IPS DF 6.9 (cell line): ENCODE data around the gene PGP.

Experiments
- DNase-seq: peaks from one replicate; pipeline ENCODE4 v3.0.0-alpha.2; 2013; ENCODE audit warnings: low read depth, low spot score
- H3K27ac ChIP-seq: one replicate; pipeline ENCODE4 v1.5.1; 2013; ENCODE audit warnings: low read length, control low read depth
- H3K27me3 ChIP-seq: 2 replicates; pipeline ENCODE4 v1.6.1; 2013; ENCODE audit warnings: mild to moderate bottlenecking, low read length; ENCODE audit not compliant: control insufficient read depth, insufficient read depth
- H3K36me3 ChIP-seq: 2 replicates; pipeline ENCODE4 v1.6.1; 2013; ENCODE audit warnings: low read length; ENCODE audit not compliant: control insufficient read depth, insufficient read depth
- H3K4me1 ChIP-seq: 2 replicates; pipeline ENCODE4 v1.6.1; 2013; ENCODE audit warnings: low read length; ENCODE audit not compliant: control insufficient read depth, insufficient read depth
- H3K4me3 ChIP-seq: 2 replicates; pipeline ENCODE4 v1.5.1; 2013; ENCODE audit warnings: mild to moderate bottlenecking, low read length
- H3K9me3 ChIP-seq: 2 replicates; pipeline ENCODE4 v1.6.1; 2013; ENCODE audit warnings: low read length, inconsistent platforms; ENCODE audit not compliant: control insufficient read depth, insufficient read depth
- WGBS: extraction: QIAGEN DNeasy Blood & Tissue Kit; methylation state at CpG from one replicate; pipeline ENCODE4 v1.1.7; 2013; ENCODE audit warnings: mixed read lengths, missing lambda C conversion rate; ENCODE audit not compliant: insufficient read length, insufficient coverage; 5-methylcytosine and 5-hydroxymethylcytosine counted together

The PGP gene

GRCh38 chr16:2175454-2175853 is 39.2 kb downstream of the PGP start:
- Histone ChIP-seq H3K27me3 (no peaks in the 10 kb centered on the region), H3K27ac (no peak overlapping the region), H3K4me3 (no peak overlapping the region), H3K4me1 (peaks cover 2% of the 10 kb centered on the region; the same call in 1 of the 2 replicates), H3K9me3 (no peaks in the 10 kb centered on the region), H3K36me3 (peaks cover 59% of the 10 kb centered on the region)
- DNase-seq = no peak
- no CpG with 5 or more reads among the region's 10 CpGs for WGBS

GRCh38 chr16:2174396-2175131 is 40.1 kb downstream of the PGP start:
- Histone ChIP-seq H3K27me3 (no peaks in the 10 kb centered on the region), H3K27ac (no peak overlapping the region), H3K4me3 (no peak overlapping the region), H3K4me1 (peaks cover 2% of the 10 kb centered on the region; the same call in 1 of the 2 replicates), H3K9me3 (no peaks in the 10 kb centered on the region), H3K36me3 (peaks cover 68% of the 10 kb centered on the region)
- no CpG with 5 or more reads among the region's 21 CpGs for WGBS
- no peak for DNase-seq

GRCh38 chr16:2173916-2174315 is 40.7 kb downstream of the PGP start:
- Histone ChIP-seq H3K4me1 (no peaks in the 10 kb centered on the region; the same call in 1 of the 2 replicates), H3K4me3 (no peak overlapping the region), H3K9me3 (no peaks in the 10 kb centered on the region), H3K27ac (no peak overlapping the region), H3K27me3 (no peaks in the 10 kb centered on the region), H3K36me3 (peaks cover 71% of the 10 kb centered on the region)
- no peak for DNase-seq
- no CpG with 5 or more reads among the region's 4 CpGs for WGBS

DNA sequence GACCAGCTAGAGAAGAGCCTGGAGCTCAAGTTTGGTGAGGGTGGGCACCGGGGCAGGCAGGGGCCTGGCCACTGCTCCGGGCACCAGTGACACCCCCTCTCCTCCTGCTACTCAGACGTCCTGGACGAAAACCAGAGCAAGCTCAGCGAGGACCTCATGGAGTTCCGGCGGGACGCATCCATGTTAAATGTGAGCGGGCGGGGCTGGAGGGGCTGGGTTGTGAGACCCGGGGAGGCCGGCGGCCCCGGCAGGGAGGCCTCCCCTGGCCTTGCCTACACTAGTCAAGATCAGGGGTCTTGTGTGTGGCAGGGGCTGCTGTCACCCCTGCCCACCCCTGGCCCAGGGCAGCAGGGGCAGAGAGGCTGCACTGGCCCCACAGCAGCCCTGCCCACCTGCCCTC is 41.3 kb downstream of the PGP start:
- no peaks in the 10 kb centered on the region for H3K9me3 ChIP-seq
- H3K27me3 ChIP-seq = no peaks in the 10 kb centered on the region
- no peak overlapping the region for H3K27ac ChIP-seq
- peaks cover 75% of the 10 kb centered on the region for H3K36me3 ChIP-seq
- no CpG with 5 or more reads among the region's 14 CpGs for WGBS
- H3K4me1 ChIP-seq = no peaks in the 10 kb centered on the region; the same call in 1 of the 2 replicates
- no peak for DNase-seq
- no peak overlapping the region for H3K4me3 ChIP-seq

DNA sequence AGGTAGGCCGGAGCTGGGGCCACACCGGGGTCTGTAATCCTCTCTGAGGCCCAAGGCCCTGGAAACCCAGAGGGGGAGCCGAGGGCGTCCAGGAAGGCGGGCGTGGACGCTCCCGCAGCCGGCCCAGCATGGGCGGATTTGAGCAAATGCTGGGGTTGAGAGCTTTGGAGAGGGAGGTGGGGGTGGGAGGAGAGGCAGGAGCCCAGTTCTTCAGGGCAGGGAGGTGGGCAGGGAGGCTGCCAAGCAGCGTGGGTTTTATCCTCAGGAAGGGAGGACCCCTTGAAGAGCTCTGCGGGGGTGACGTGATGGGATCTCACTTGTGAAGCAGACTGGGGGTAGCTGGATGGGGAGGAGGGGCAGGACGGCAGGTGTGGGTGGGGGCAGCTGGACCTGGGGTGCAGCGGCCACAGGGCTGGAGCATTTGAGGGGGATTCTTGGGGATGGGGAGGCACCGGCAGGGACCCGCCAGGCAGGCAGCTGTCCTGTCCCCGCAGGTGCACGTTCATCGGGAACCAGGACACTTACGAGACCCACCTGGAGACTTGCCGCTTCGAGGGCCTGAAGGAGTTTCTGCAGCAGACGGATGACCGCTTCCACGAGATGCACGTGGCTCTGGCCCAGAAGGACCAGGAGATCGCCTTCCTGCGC is 41.8 kb downstream of the PGP start:
- H3K4me3 ChIP-seq = no peak overlapping the region
- peaks cover 79% of the 10 kb centered on the region for H3K36me3 ChIP-seq
- no peaks in the 10 kb centered on the region for H3K9me3 ChIP-seq
- no peak overlapping the region for H3K27ac ChIP-seq
- H3K4me1 ChIP-seq = no peaks in the 10 kb centered on the region; the same call in 1 of the 2 replicates
- DNase-seq = no peak
- no peaks in the 10 kb centered on the region for H3K27me3 ChIP-seq
- WGBS = no CpG with 5 or more reads among the region's 29 CpGs

- no peaks in the 10 kb centered on the region; the same call in 1 of the 2 replicates for H3K4me1 ChIP-seq
- H3K4me3 ChIP-seq = no peak overlapping the region
- WGBS = no CpG with 5 or more reads among the region's 28 CpGs
- no peak overlapping the region for H3K27ac ChIP-seq
- H3K36me3 ChIP-seq = peaks cover 77% of the 10 kb centered on the region
- no peaks in the 10 kb centered on the region for H3K27me3 ChIP-seq
- DNase-seq = no peak
- no peaks in the 10 kb centered on the region for H3K9me3 ChIP-seq
These were observed 43.0 kb downstream of the PGP start for GRCh38 chr16:2171601-2172178.

DNA sequence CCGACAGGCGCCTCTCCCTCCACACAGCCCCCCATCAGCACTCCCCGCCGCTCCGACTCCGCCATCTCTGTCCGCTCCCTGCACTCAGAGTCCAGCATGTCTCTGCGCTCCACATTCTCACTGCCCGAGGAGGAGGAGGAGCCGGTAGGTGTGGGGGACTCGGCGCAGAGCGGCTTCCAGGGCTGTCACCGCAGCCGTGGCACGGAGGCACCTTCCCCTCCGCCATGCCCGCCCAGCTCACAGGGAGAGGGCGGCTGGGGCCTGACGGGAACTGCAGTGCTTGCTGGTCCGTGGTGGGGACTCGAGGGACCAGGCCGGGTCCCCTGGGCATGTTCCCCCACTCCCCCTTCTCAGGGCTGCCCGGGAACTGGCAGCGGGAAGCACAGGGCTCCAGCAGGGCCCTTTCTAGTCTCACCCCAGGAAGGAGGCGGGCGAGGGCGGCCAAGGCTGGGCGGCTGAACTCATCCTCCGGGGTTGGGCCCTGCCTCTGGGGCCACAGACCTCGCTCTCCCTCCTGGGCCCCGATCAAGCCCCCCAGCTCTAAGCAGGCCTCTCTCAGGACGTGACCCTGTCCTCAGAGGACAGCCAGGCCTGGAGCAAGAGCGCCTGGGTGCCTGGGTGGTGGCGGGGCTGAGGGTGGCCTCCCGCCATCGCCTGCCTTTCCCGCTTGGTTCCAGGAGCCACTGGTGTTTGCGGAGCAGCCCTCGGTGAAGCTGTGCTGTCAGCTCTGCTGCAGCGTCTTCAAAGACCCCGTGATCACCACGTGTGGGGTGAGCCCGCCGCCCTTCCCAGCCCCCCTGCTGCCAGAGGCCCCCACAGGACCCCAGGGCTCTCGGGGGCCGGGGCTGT is 43.8 kb downstream of the PGP start:
- no peak overlapping the region for H3K27ac ChIP-seq
- H3K9me3 ChIP-seq = no peaks in the 10 kb centered on the region
- no CpG with 5 or more reads among the region's 47 CpGs for WGBS
- peaks cover 72% of the 10 kb centered on the region for H3K36me3 ChIP-seq
- no peaks in the 10 kb centered on the region; the same call in 1 of the 2 replicates for H3K4me1 ChIP-seq
- H3K4me3 ChIP-seq = no peak overlapping the region
- DNase-seq = no peak
- no peaks in the 10 kb centered on the region for H3K27me3 ChIP-seq

DNA sequence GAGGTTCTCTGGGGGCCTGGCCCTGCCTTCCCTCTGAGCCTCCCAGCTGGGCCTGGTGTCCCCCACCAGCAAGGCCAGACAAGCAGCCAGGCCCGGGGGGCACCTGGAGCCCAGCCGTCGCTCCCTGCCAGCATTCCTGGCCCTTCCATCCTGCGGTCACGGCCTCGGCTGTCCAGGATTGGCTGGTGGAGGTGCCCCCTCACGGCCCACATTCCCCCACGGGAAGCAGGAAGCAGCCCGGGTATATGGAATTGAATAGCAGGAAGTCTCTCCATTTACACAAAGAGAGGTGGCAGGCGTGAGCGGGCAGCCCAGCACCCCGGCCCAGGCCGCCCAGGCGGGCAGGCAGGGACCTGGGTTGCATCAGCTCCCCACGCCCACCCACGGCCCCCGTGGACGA is 44.6 kb downstream of the PGP start:
- Histone ChIP-seq H3K27ac (no peak overlapping the region), H3K4me1 (no peaks in the 10 kb centered on the region; the same call in 1 of the 2 replicates), H3K36me3 (peaks cover 69% of the 10 kb centered on the region), H3K27me3 (no peaks in the 10 kb centered on the region), H3K4me3 (no peak overlapping the region), H3K9me3 (no peaks in the 10 kb centered on the region)
- no CpG with 5 or more reads among the region's 18 CpGs for WGBS
- no peak for DNase-seq

DNA sequence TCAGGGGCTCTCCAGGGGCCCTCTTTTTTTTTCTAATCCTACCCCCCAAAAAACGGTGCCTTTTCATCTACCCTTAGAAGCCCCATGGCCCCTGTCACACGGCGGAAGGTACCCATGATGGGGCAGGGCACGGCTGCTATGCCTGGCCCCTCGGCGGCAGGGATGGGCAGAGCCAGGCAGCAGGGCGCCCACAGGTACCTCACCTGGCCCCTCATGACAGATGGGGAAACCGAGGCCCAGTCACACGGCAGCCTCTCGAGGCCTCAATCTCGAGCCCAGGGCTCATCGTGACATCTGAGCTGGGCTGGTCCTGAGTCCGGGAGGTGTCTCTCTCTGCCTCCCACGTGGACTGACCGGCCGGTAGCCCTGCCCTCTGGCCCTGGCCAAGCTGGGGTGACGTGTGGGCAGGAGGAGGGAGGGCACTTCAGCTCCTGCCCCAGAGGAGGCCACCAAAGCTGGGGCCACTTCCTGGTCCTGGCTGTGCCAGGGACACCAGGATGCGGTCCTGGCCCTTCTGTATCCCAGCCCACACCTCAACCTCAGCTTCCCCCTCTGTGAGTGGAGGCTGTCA is 47.5 kb downstream of the PGP start:
- no peak overlapping the region for H3K4me3 ChIP-seq
- DNase-seq = no peak
- H3K4me1 ChIP-seq = no peaks in the 10 kb centered on the region
- no peaks in the 10 kb centered on the region for H3K27me3 ChIP-seq
- no CpG with 5 or more reads among the region's 18 CpGs for WGBS
- no peaks in the 10 kb centered on the region for H3K9me3 ChIP-seq
- no peak overlapping the region for H3K27ac ChIP-seq
- peaks cover 48% of the 10 kb centered on the region for H3K36me3 ChIP-seq
